GM12874 (cell line): Measurements from ENCODE around the gene OAF.

Experiments
- TF ChIP-seq, protein P1 (sequence below): IDR thresholded peaks from 2 replicates; pipeline ENCODE4 v1.5.1; 2011; ENCODE audit warnings: low read depth, mild to moderate bottlenecking, control low read depth, low read length, moderate library complexity; ENCODE audit not compliant: insufficient read depth

Gene OAF

GRCh38 chr11:120180551-120181232, 30.1 kb upstream of the OAF start:
- TF ChIP-seq, protein P1, sequence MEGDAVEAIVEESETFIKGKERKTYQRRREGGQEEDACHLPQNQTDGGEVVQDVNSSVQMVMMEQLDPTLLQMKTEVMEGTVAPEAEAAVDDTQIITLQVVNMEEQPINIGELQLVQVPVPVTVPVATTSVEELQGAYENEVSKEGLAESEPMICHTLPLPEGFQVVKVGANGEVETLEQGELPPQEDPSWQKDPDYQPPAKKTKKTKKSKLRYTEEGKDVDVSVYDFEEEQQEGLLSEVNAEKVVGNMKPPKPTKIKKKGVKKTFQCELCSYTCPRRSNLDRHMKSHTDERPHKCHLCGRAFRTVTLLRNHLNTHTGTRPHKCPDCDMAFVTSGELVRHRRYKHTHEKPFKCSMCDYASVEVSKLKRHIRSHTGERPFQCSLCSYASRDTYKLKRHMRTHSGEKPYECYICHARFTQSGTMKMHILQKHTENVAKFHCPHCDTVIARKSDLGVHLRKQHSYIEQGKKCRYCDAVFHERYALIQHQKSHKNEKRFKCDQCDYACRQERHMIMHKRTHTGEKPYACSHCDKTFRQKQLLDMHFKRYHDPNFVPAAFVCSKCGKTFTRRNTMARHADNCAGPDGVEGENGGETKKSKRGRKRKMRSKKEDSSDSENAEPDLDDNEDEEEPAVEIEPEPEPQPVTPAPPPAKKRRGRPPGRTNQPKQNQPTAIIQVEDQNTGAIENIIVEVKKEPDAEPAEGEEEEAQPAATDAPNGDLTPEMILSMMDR = no peak

GRCh38 chr11:120181376-120181975, 29.4 kb upstream of the OAF start:
- TF ChIP-seq, protein P1 = no peak

GRCh38 chr11:120182372-120182771, 28.5 kb upstream of the OAF start:
- TF ChIP-seq, protein P1 = no peak

DNA sequence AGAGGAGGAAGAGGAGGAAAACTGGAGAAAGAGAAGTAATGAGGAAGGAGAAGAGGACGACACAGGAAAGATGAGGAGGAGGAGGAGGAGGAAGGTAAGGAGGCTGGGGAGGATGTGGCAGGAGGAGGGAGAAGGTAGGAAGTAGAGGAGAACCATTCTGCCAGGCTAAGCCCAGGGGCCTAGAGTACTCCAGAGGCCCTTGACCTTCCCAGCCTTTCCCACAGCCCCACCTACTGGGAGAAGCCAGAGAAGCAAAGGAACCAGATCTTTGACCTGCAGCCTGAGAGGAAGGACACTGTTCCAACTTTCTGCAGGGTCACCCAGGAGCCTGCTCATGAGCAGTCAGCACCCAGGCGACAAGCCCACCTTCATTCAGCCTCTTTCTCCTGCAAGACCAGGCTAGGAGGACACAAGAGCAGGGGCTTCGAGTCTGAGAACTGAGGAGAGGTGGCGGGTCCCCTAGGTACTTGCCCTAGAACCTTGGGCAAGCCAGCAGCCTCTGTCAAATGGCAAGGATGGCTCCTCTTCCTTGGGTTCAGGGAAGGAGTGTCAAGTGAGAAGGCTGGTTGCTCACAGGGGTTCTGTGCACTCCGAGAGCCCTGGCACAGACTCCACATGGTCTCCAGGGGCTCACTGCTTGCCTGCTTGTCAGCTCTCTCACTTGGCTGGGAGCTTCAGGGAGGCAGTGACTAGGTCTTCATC, 27.9 kb upstream of the OAF start:
- TF ChIP-seq, protein P1 = no peak

GRCh38 chr11:120183701-120184141, 27.1 kb upstream of the OAF start:
- TF ChIP-seq, protein P1 = no peak

- TF ChIP-seq, protein P1 = no peak
Observed at GRCh38 chr11:120184371-120184945, 26.4 kb upstream of the OAF start.
